Measurements from ENCODE around the gene CSH1.

DNA sequence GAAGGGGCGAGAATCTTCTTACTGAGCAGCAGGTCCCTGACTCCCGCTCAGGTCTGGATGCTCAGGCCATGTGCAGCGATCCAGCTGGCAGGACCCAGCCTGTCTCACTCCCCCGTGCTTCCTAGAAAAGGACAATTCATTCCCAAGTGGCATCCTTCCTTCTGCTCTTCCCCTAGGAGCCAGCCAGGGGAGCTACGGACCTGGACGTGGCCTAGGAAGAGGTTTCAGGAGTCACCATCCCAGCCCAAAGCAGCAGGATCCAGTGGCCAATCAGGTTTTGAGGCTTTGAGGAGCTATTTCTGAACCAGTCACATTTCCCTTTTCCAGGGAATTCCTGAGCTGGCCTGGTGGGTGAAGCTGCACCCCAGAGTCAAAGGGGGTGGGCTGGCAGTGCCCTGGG is 43.5 kb upstream of the CSH1 start:
- no peak for TF ChIP-seq POLR2A (IDR thresholded peaks at IDR 0.05)
- TF ChIP-seq, protein P1, sequence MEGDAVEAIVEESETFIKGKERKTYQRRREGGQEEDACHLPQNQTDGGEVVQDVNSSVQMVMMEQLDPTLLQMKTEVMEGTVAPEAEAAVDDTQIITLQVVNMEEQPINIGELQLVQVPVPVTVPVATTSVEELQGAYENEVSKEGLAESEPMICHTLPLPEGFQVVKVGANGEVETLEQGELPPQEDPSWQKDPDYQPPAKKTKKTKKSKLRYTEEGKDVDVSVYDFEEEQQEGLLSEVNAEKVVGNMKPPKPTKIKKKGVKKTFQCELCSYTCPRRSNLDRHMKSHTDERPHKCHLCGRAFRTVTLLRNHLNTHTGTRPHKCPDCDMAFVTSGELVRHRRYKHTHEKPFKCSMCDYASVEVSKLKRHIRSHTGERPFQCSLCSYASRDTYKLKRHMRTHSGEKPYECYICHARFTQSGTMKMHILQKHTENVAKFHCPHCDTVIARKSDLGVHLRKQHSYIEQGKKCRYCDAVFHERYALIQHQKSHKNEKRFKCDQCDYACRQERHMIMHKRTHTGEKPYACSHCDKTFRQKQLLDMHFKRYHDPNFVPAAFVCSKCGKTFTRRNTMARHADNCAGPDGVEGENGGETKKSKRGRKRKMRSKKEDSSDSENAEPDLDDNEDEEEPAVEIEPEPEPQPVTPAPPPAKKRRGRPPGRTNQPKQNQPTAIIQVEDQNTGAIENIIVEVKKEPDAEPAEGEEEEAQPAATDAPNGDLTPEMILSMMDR (IDR thresholded peaks at IDR 0.05) = no peak

All from body of pancreas (tissue), 4 donors.